Measurements from ENCODE around the gene PDLIM5. TPM values are rescaled to one million over a fixed set of nuclear protein-coding genes. Genes with fewer than 3 reads are reported as not detected.
"Not testable (repeated sequence)": the region's sequence is repeated elsewhere in the genome, so short reads cannot be mapped to it uniquely, and the experiment has no call there.

PDLIM5 gene
- total and polyA plus RNA-seq, 4 donors: 20.4 to 93.4 (median 59.8) TPM

GRCh38 chr4:94654714-94655113 is 203.0 kb downstream of the PDLIM5 start:
- ATAC-seq (ENCODE audit: insufficient read depth, low FRiP score) (no peak), DNase-seq (no peak)
- peaks cover 0 to 18% (median 0%) of the 10 kb centered on the region in 5 donors for H3K4me1 ChIP-seq (ENCODE audit: control insufficient read depth in 5 of 5, insufficient read depth in 5 of 5, low read length in 5 of 5)
- no peaks in the 10 kb centered on the region for H3K27me3 ChIP-seq (ENCODE audit: control insufficient read depth in 3 of 3, insufficient read depth in 3 of 3, low read length in 2 of 3)
- peaks cover 0 to 29% (median 1%) of the 10 kb centered on the region in 4 donors for H3K36me3 ChIP-seq (ENCODE audit: control insufficient read depth in 4 of 4, insufficient read depth in 4 of 4, low read length in 4 of 4)
- H3K4me3 ChIP-seq: no peak overlapping the region
- WGBS, 2 donors: 91 to 95% methylated on average over 3 of the region's 3 CpGs
- H3K9me3 ChIP-seq (ENCODE audit: control insufficient read depth in 4 of 4, insufficient read depth in 3 of 4, low read length in 3 of 4): no peaks in the 10 kb centered on the region
- TF ChIP-seq CTCF (IDR thresholded peaks at IDR 0.05; ENCODE audit: control extremely low read depth, extremely low read depth): no peak
- no peak overlapping the region for H3K9ac ChIP-seq (ENCODE audit: insufficient read depth in 1 of 2, low read length in 2 of 2)
- H3K27ac ChIP-seq (ENCODE audit: low read depth in 1 of 2, low read length in 1 of 2): no peak overlapping the region

GRCh38 chr4:94660614-94661013 is 208.9 kb downstream of the PDLIM5 start:
- H3K36me3 ChIP-seq (ENCODE audit: control insufficient read depth in 4 of 4, insufficient read depth in 4 of 4, low read length in 4 of 4): peaks cover 0 to 27% (median 5%) of the 10 kb centered on the region in 4 donors
- H3K27me3 ChIP-seq (ENCODE audit: control insufficient read depth in 3 of 3, insufficient read depth in 3 of 3, low read length in 2 of 3): no peaks in the 10 kb centered on the region
- TF ChIP-seq CTCF (IDR thresholded peaks at IDR 0.05; ENCODE audit: control extremely low read depth, extremely low read depth): no peak
- H3K27ac ChIP-seq (ENCODE audit: low read depth in 1 of 2, low read length in 1 of 2): no peak overlapping the region
- no peaks in the 10 kb centered on the region for H3K4me1 ChIP-seq (ENCODE audit: control insufficient read depth in 5 of 5, insufficient read depth in 5 of 5, low read length in 5 of 5)
- no peak overlapping the region for H3K9ac ChIP-seq (ENCODE audit: insufficient read depth in 1 of 2, low read length in 2 of 2)
- DNase-seq: no peak
- ATAC-seq (ENCODE audit: insufficient read depth, low FRiP score): no peak
- no peaks in the 10 kb centered on the region for H3K9me3 ChIP-seq (ENCODE audit: control insufficient read depth in 4 of 4, insufficient read depth in 3 of 4, low read length in 3 of 4)
- H3K4me3 ChIP-seq: no peak overlapping the region
- WGBS, 2 donors: 72 to 73% methylated on average over 3 of the region's 3 CpGs

GRCh38 chr4:94665021-94665420 is 213.3 kb downstream of the PDLIM5 start:
- not testable (repeated sequence) for ATAC-seq (ENCODE audit: insufficient read depth, low FRiP score); H3K9ac ChIP-seq (ENCODE audit: insufficient read depth in 1 of 2, low read length in 2 of 2); H3K9me3 ChIP-seq (ENCODE audit: control insufficient read depth in 4 of 4, insufficient read depth in 3 of 4, low read length in 3 of 4); H3K27ac ChIP-seq (ENCODE audit: low read depth in 1 of 2, low read length in 1 of 2); H3K27me3 ChIP-seq (ENCODE audit: control insufficient read depth in 3 of 3, insufficient read depth in 3 of 3, low read length in 2 of 3); H3K4me1 ChIP-seq (ENCODE audit: control insufficient read depth in 5 of 5, insufficient read depth in 5 of 5, low read length in 5 of 5); DNase-seq; H3K4me3 ChIP-seq
- 95% methylated on average over 5 of the region's 5 CpGs for WGBS, 2 donors
- H3K36me3 ChIP-seq (ENCODE audit: control insufficient read depth in 4 of 4, insufficient read depth in 4 of 4, low read length in 4 of 4): peaks cover 0 to 22% (median 2%) of the 10 kb centered on the region in 4 donors

GRCh38 chr4:94665500-94666404 is 214.0 kb downstream of the PDLIM5 start:
- no peak for TF ChIP-seq CTCF (IDR thresholded peaks at IDR 0.05; ENCODE audit: control extremely low read depth, extremely low read depth)
- H3K9ac ChIP-seq (ENCODE audit: insufficient read depth in 1 of 2, low read length in 2 of 2): no peak overlapping the region

More at GRCh38 chr4:94665500-94666404, 214.0 kb downstream of the PDLIM5 start:
- no peaks in the 10 kb centered on the region for H3K27me3 ChIP-seq (ENCODE audit: control insufficient read depth in 3 of 3, insufficient read depth in 3 of 3, low read length in 2 of 3)
- no peak overlapping the region for H3K27ac ChIP-seq (ENCODE audit: low read depth in 1 of 2, low read length in 1 of 2)
- ATAC-seq (ENCODE audit: insufficient read depth, low FRiP score): no peak
- no peak overlapping the region for H3K4me3 ChIP-seq
- DNase-seq: no peak
- 69 to 79% methylated on average over 3 of the region's 3 CpGs for WGBS, 2 donors
- no peaks in the 10 kb centered on the region for H3K9me3 ChIP-seq (ENCODE audit: control insufficient read depth in 4 of 4, insufficient read depth in 3 of 4, low read length in 3 of 4)
- no peaks in the 10 kb centered on the region for H3K4me1 ChIP-seq (ENCODE audit: control insufficient read depth in 5 of 5, insufficient read depth in 5 of 5, low read length in 5 of 5)
- peaks cover 0 to 16% (median 1%) of the 10 kb centered on the region in 4 donors for H3K36me3 ChIP-seq (ENCODE audit: control insufficient read depth in 4 of 4, insufficient read depth in 4 of 4, low read length in 4 of 4)

Data from lung (tissue), 12 donors.